H1 (cell line): Measurements from ENCODE around the gene FKBP1B. TPM values are rescaled to one million over a fixed set of nuclear protein-coding genes. Genes with fewer than 3 reads are reported as not detected.

Experiments used
- CTCF ChIA-PET: fragments of 300-600 bp; sonication (Branson Sonifier 250); formaldehyde crosslinking; loops from one replicate; lab custom pipeline; 2021; ENCODE audit not compliant: partially characterized antibody; lab: Charles Lee
- POLR2A ChIA-PET: fragments of 300-600 bp; sonication (Branson Sonifier 250); formaldehyde crosslinking; loops from one replicate; lab custom pipeline; 2021; ENCODE audit warnings: inconsistent platforms; ENCODE audit not compliant: partially characterized antibody; lab: Charles Lee
- DNase-seq, 2 experiments: peaks; one replicate each; pipeline versions ENCODE4 v3.0.0 to v3.0.0-alpha.2; 2010 to 2022; ENCODE audit warnings: low spot score in 2 of 2, low read depth in 1 of 2, mixed read lengths in 1 of 2
- FAIRE-seq: peaks from 2 replicates; lab custom pipeline; 2011; peaks lifted over from hg19 to GRCh38; lab: Jason Lieb, UNC
- H2AFZ ChIP-seq: 2 replicates; pipeline ENCODE4 v1.8.1; 2012; ENCODE audit warnings: low read length, inconsistent platforms
- H2AK5ac ChIP-seq: 2 replicates; pipeline ENCODE4 v1.6.1; 2013; ENCODE audit warnings: low read depth, low read length
- H2BK120ac ChIP-seq: replicated peaks from 2 replicates; pipeline ENCODE3; 2013; ENCODE audit warnings: low read depth, low read length, inconsistent platforms
- H2BK12ac ChIP-seq: 2 replicates; pipeline ENCODE4 v1.6.1; 2013; ENCODE audit warnings: low read depth, low read length
- H2BK15ac ChIP-seq: 2 replicates; pipeline ENCODE4 v1.6.1; 2013; ENCODE audit warnings: low read length
- H2BK20ac ChIP-seq: 2 replicates; pipeline ENCODE4 v1.6.1; 2013; ENCODE audit warnings: low read length
- H2BK5ac ChIP-seq: 2 replicates; pipeline ENCODE4 v1.6.1; 2013; ENCODE audit warnings: low read depth, low read length
- H3K14ac ChIP-seq: 2 replicates; pipeline ENCODE4 v1.6.1; 2013; ENCODE audit warnings: inconsistent platforms; ENCODE audit not compliant: insufficient read length
- H3K18ac ChIP-seq: 2 replicates; pipeline ENCODE4 v1.6.1; 2013; ENCODE audit warnings: low read length; ENCODE audit errors: extremely low read depth
- H3K23ac ChIP-seq: 2 replicates; pipeline ENCODE4 v1.6.1; 2013; ENCODE audit warnings: inconsistent platforms; ENCODE audit not compliant: insufficient read length
- H3K23me2 ChIP-seq: 2 replicates; pipeline ENCODE4 v1.6.1; 2013; ENCODE audit warnings: low read depth, low read length
- H3K27ac ChIP-seq: 2 replicates; pipeline ENCODE4 v1.6.1; 2011; ENCODE audit warnings: low read depth, low read length, inconsistent platforms
- H3K27me3 ChIP-seq, 4 experiments: replicated peaks in 1 of 4; 1 replicate in 1 of 4; 2 replicates in 3 of 4; pipeline versions ENCODE4 v1.6.1 to v1.8.1; 2011 to 2013; ENCODE audit warnings: low read length in 3 of 4, mild to moderate bottlenecking in 3 of 4, inconsistent platforms in 2 of 4, mixed read lengths in 2 of 4, moderate library complexity in 1 of 4; ENCODE audit not compliant: control insufficient read depth in 3 of 4, insufficient read depth in 3 of 4; ENCODE audit errors: extremely low read depth in 1 of 4
- H3K36me3 ChIP-seq, 4 experiments: 2 replicates each; pipeline versions ENCODE4 v1.6.1 to v1.8.1; 2011 to 2013; ENCODE audit warnings: mild to moderate bottlenecking in 4 of 4, low read length in 3 of 4, moderate library complexity in 2 of 4, control low read depth in 1 of 4, inconsistent platforms in 1 of 4; ENCODE audit not compliant: insufficient read depth in 4 of 4, control insufficient read depth in 2 of 4
- H3K4ac ChIP-seq: replicated peaks from 2 replicates; pipeline ENCODE3; 2013; ENCODE audit warnings: low read length, low read depth, mixed read lengths, inconsistent platforms; ENCODE audit not compliant: insufficient read length
- H3K4me1 ChIP-seq, 4 experiments: replicated peaks in 1 of 4; 1 replicate in 1 of 4; 2 replicates in 3 of 4; pipeline versions ENCODE4 v1.6.1 to v1.8.1; 2011 to 2013; ENCODE audit warnings: low read length in 3 of 4, inconsistent platforms in 2 of 4, mixed read lengths in 1 of 4; ENCODE audit not compliant: insufficient read depth in 4 of 4, control insufficient read depth in 3 of 4
- H3K4me2 ChIP-seq, 2 experiments: 2 replicates each; pipeline versions ENCODE4 v1.6.1 to v1.8.1; 2011 to 2013; ENCODE audit warnings: low read depth in 2 of 2, low read length in 2 of 2, control low read depth in 1 of 2, inconsistent platforms in 1 of 2, mild to moderate bottlenecking in 1 of 2; ENCODE audit not compliant: insufficient read depth in 1 of 2
- H3K4me3 ChIP-seq, 4 experiments: fragments of 200-600, 300-600 bp in 1 of 4; sonication (generic), shearing (Covaris generic), sonication (Bioruptor Twin) in 1 of 4; 2 replicates each; pipeline versions ENCODE4 v1.5.1 to v1.8.1; 2011 to 2016; ENCODE audit warnings: low read length in 4 of 4, low read depth in 3 of 4, control low read depth in 2 of 4, inconsistent platforms in 2 of 4, mild to moderate bottlenecking in 2 of 4, mixed read lengths in 1 of 4, moderate library complexity in 1 of 4; ENCODE audit not compliant: insufficient read depth in 2 of 4; ENCODE audit errors: extremely low read depth in 1 of 4
- H3K56ac ChIP-seq: replicated peaks from 2 replicates; pipeline ENCODE3; 2013; ENCODE audit warnings: low read depth, mild to moderate bottlenecking, mixed read lengths, low read length, inconsistent platforms; ENCODE audit not compliant: insufficient read length
- H3K79me1 ChIP-seq: 2 replicates; pipeline ENCODE4 v1.6.1; 2013; ENCODE audit warnings: low read depth, low read length, control low read depth
- H3K79me2 ChIP-seq, 2 experiments: 2 replicates each; pipeline versions ENCODE4 v1.6.1 to v1.8.1; 2012 to 2013; ENCODE audit warnings: low read length in 2 of 2, mild to moderate bottlenecking in 2 of 2, inconsistent platforms in 1 of 2; ENCODE audit not compliant: insufficient read depth in 2 of 2, control insufficient read depth in 1 of 2
- H3K9ac ChIP-seq, 4 experiments: replicated peaks in 1 of 4; 1 replicate in 1 of 4; 2 replicates in 3 of 4; pipeline versions ENCODE4 v1.6.1 to v1.8.1; 2011 to 2013; ENCODE audit warnings: low read depth in 3 of 4, low read length in 3 of 4, control low read depth in 2 of 4, mild to moderate bottlenecking in 2 of 4, moderate library complexity in 2 of 4, inconsistent platforms in 1 of 4; ENCODE audit errors: extremely low read depth in 1 of 4
- H3K9me3 ChIP-seq, 2 experiments: 2 replicates each; pipeline versions ENCODE4 v1.6.1 to v1.8.1; 2012 to 2013; ENCODE audit warnings: mild to moderate bottlenecking in 2 of 2, moderate library complexity in 2 of 2, control low read depth in 1 of 2, inconsistent platforms in 1 of 2, low read depth in 1 of 2, low read length in 1 of 2, mixed read lengths in 1 of 2; ENCODE audit not compliant: insufficient read depth in 2 of 2
- H4K20me1 ChIP-seq, 2 experiments: replicated peaks in 1 of 2; 2 replicates each; pipeline versions ENCODE3 to v1.8.1; 2011 to 2013; ENCODE audit warnings: inconsistent platforms in 2 of 2, low read length in 2 of 2, mild to moderate bottlenecking in 1 of 2; ENCODE audit not compliant: insufficient read depth in 2 of 2, control insufficient read depth in 1 of 2
- H4K5ac ChIP-seq: 2 replicates; pipeline ENCODE4 v1.6.1; 2013; ENCODE audit warnings: low read length, low read depth, mixed read lengths, inconsistent platforms; ENCODE audit not compliant: insufficient read length
- H4K8ac ChIP-seq: 2 replicates; pipeline ENCODE4 v1.8.0; 2013; ENCODE audit warnings: mild to moderate bottlenecking, moderate library complexity, low read length, inconsistent platforms; ENCODE audit not compliant: insufficient read depth; ENCODE audit errors: extremely low read depth
- H4K91ac ChIP-seq: replicated peaks from 2 replicates; pipeline ENCODE3; 2013; ENCODE audit warnings: low read length, mixed read lengths, inconsistent platforms; ENCODE audit not compliant: insufficient read length
- PHF8 ChIP-seq: fragments of 200-600 bp; sonication (generic); conservative IDR thresholded peaks from 2 replicates; pipeline ENCODE4 v1.7.1; 2012; ENCODE audit warnings: low read depth, mild to moderate bottlenecking, inconsistent platforms, low read length, moderate library complexity
- POLR2AphosphoS5 ChIP-seq: IDR thresholded peaks from 2 replicates; pipeline ENCODE4 v1.6.1; 2011; ENCODE audit warnings: low read depth, low read length
- RAD21 ChIP-seq, 2 experiments: IDR thresholded peaks in 1 of 2; conservative IDR thresholded peaks in 1 of 2; 2 replicates each; pipeline ENCODE4 v1.6.1; 2011; ENCODE audit warnings: low read depth in 2 of 2, low read length in 2 of 2, improper control_type of control experiment in 1 of 2, inconsistent platforms in 1 of 2, mild to moderate bottlenecking in 1 of 2, moderate library complexity in 1 of 2
- SAP30 ChIP-seq: fragments of 300-600 bp; sonication (generic); IDR thresholded peaks from 2 replicates; pipeline ENCODE4 v1.7.1; 2012; ENCODE audit warnings: low read length, moderate library complexity, mild to moderate bottlenecking, inconsistent platforms; ENCODE audit not compliant: insufficient read depth, insufficient replicate concordance
- WGBS, 2 experiments: shearing (Covaris generic) in 1 of 2; methylation state at CpG; one replicate each; pipeline versions ENCODE4 v1.1.6 to v1.1.7; 2013 to 2015; ENCODE audit warnings: low lambda C conversion rate in 2 of 2, mixed read lengths in 2 of 2, inconsistent platforms in 1 of 2, low coverage in 1 of 2, missing lambda C conversion rate in 1 of 2; ENCODE audit not compliant: insufficient replicate concordance in 2 of 2, insufficient coverage in 1 of 2, insufficient read length in 1 of 2; ENCODE audit errors: extremely low coverage in 1 of 2, missing lambda C conversion rate in 1 of 2; 5-methylcytosine and 5-hydroxymethylcytosine counted together
- polyA plus RNA-seq, 7 experiments: library from polyadenylated mRNA; depleted of rRNA in 3 of 7; stranded (reverse) in 5 of 7; unstranded in 2 of 7; fragments of >200 nt in 5 of 7; fragments of 200-250 nt in 2 of 7; gene quantifications; 1 replicate in 5 of 7; 2 replicates in 1 of 7; 4 replicates in 1 of 7; pipeline versions ENCODE4 v1.2.1 to v1.2.3, GENCODE V29; 2011 to 2013; ENCODE audit warnings: missing spikeins in 2 of 7, mixed read lengths in 2 of 7
- total RNA-seq: library from RNA; stranded (reverse); fragmentation: NEBNext Ultra II Directional; extraction: Animal tissue kit (Norgen Biotek cat#: 25700); gene quantifications from 2 replicates; pipeline ENCODE4 v1.2.1, GENCODE V29; 2021

FKBP1B gene
- total and polyA plus RNA-seq, 2 of the 8 experiments (the other 6 are each of a cell fraction or from before 2014, with no cell fraction given): 50.8 to 151 TPM

DNA sequence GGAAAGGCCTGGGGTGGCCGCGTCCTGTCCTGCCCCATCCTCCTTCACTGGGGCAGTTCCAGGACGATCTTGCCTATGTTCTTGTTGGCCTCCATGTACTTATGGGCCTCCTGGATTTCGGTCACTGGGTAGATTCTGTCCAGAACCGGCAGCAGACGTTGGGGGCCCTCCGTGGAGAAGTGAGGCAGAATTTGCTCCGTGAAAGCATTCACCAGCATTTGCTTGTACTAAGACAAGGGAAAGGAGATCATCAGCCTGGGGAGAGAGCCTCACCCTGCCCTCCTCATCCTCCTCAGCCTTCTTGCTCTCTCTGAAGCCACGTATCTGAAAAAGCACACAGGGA lies 28.0 kb downstream of the FKBP1B start:
- no peak for TF ChIP-seq RAD21 (IDR thresholded peaks at IDR 0.05 in 1 of 2, conservative IDR thresholded peaks at IDR 0.05 in 1 of 2; ENCODE audit: low read depth in 2 of 2, low read length in 2 of 2)
- TF ChIP-seq SAP30: no peak
- 0 out of 2 replicates have a peak, but pooled peaks have one; percentile 1 for TF ChIP-seq PHF8
- 0 out of 2 replicates have a peak, but pooled peaks have one; percentile 4 for TF ChIP-seq POLR2AphosphoS5
- Histone ChIP-seq H2BK120ac (no peak overlapping the region), H2BK20ac (no peak overlapping the region), H2AFZ (no peak overlapping the region), H3K56ac (no peak overlapping the region), H3K23ac (no peak overlapping the region), H3K27ac (no peak overlapping the region), H4K8ac (no peak overlapping the region), H4K20me1 (no peaks in the 10 kb centered on the region), H3K18ac (peak overlapping the region; percentile 60; the same call in 1 of the 2 replicates), H2BK15ac (no peak overlapping the region), H2AK5ac (no peak overlapping the region), H3K4me2 (peak overlapping the region; percentile 83 to 84), H3K4me1 (peaks cover 0 to 7% (median 2%) of the 10 kb centered on the region in 4 experiments; a peak in 4 of 7 replicates), H3K27me3 (no peaks in the 10 kb centered on the region), H3K4me3 (peak overlapping the region; percentile 58 to 74 (median 69)), H2BK12ac (no peak overlapping the region), H4K91ac (no peak overlapping the region), H3K4ac (no peak overlapping the region), H3K9ac (peak overlapping the region in 3 of 4 experiments; percentile 64 to 73 (median 72); a peak in 6 of 7 replicates), H3K79me2 (peaks cover 0 to 21% of the 10 kb centered on the region in 2 experiments; a peak in 2 of 4 replicates), H3K9me3 (no peaks in the 10 kb centered on the region), H3K36me3 (peaks cover 10 to 28% (median 23%) of the 10 kb centered on the region in 4 experiments; a peak in 7 of 8 replicates), H3K79me1 (no peaks in the 10 kb centered on the region), H2BK5ac (peak overlapping the region; percentile 66), H3K14ac (no peak overlapping the region), H4K5ac (no peak overlapping the region), H3K23me2 (peaks cover 5% of the 10 kb centered on the region; the same call in 1 of the 2 replicates)
- ChIA-PET POLR2A (interaction anchor here (0.7 to 2.1 kb wide), 3 partner anchors 17 to 93 kb away, joined by 3 to 22 read pairs (median 5); partner anchors contain the start of gene WDCP), CTCF (no interaction called here)
- 48% methylated on average over 9 of the region's 9 CpGs; no CpG with 5 or more reads in 1 of the 2 experiments for WGBS, 2 experiments
- FAIRE-seq: no peak
- no peak for DNase-seq
